Kidney capillary endothelial cell (primary cell): Measurements from ENCODE around the gene MAD1L1.
"Not testable (repeated sequence)": the region's sequence is repeated elsewhere in the genome, so short reads cannot be mapped to it uniquely, and the experiment has no call there.

Source experiments
- DNase-seq: peaks from one replicate; pipeline ENCODE4 v3.0.0-alpha.2; 2018; ENCODE audit warnings: low spot score

The MAD1L1 gene

GRCh38 chr7:2062648-2063047 is 170.1 kb downstream of the MAD1L1 start:
- DNase-seq, result no peak

DNA sequence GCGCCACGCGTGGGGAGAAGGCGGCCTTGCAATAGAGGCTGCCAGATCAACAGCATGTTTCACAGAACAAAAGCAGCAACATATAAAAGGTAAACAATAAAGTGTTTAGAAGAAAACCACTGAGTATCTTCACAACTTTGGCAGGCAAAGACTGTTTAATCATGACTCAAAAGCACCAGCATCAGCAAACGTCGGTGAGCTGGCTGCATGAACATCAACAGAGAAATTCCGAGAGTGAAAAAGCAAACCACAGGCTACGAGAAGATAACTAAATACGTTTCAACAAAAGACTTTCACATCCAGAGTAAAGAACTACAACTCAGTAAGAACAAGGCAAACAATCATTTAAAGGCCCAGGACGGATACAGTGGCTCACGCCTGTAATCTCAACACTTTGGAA is 172.0 kb downstream of the MAD1L1 start:
- no peak for DNase-seq

GRCh38 chr7:2059964-2060700 is 172.6 kb downstream of the MAD1L1 start:
- no peak for DNase-seq

DNA sequence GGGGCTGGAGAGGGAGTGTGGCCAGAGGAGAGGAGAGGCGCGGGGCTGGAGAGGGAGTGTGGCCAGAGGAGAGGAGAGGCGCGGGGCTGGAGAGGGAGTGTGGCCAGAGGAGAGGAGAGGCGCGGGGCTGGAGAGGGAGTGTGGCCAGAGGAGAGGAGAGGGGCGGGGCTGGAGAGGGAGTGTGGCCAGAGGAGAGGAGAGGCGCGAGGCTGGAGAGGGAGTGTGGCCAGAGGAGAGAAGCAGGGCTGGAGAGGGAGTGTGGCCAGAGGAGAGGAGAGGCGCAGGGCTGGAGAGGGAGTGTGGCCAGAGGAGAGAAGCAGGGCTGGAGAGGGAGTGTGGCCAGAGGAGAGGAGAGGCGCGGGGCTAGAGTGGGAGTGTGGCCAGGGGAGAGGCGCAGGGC is 174.5 kb downstream of the MAD1L1 start:
- not testable (repeated sequence) for DNase-seq

GRCh38 chr7:2055956-2056355 is 176.8 kb downstream of the MAD1L1 start:
- DNase-seq, result no peak

DNA sequence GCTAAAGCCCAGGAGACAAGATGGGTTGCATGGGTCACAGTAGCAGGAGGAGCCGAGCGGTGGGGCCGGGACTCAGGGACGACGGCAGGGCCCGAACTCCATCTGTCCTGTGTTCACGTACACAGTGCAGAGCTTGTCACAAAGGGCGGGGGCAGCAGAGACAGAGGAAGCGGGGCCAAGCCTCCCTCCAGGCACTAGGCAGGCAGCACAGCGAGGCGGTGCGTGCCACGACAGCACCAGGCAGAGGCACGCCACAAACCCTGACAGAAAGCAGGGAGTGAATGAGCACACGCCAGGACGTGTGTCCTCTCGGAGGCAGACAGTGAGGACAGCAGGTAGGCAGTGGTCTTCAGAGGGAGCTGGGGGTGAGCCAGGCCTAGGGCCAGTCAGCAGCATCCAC is 177.8 kb downstream of the MAD1L1 start:
- no peak for DNase-seq

DNA sequence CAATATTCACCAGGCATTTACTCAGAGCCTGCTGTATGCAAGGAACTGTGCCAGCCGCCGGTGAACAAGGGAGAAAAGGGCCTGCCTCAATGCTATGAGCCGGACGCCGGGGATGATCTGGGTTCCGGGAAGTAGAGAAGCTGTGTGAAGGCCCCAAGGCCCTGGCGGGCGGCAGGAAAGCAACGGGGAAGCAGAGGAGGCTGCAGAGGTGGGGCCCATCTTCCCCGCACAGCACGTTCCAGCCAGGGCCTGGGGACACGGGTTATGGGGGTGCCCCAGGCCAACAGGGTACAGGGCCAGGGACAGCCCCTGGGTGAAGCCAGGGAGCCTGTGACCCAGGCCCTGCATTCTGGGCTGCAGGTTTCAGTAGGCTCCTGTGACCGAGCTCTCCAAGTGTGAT is 179.3 kb downstream of the MAD1L1 start:
- no peak for DNase-seq

- no peak for DNase-seq
These were observed 180.1 kb downstream of the MAD1L1 start for GRCh38 chr7:2052657-2053048.

GRCh38 chr7:2051707-2052656 is 180.8 kb downstream of the MAD1L1 start:
- DNase-seq, result no peak

GRCh38 chr7:2050511-2050866 is 182.3 kb downstream of the MAD1L1 start:
- no peak for DNase-seq

DNA sequence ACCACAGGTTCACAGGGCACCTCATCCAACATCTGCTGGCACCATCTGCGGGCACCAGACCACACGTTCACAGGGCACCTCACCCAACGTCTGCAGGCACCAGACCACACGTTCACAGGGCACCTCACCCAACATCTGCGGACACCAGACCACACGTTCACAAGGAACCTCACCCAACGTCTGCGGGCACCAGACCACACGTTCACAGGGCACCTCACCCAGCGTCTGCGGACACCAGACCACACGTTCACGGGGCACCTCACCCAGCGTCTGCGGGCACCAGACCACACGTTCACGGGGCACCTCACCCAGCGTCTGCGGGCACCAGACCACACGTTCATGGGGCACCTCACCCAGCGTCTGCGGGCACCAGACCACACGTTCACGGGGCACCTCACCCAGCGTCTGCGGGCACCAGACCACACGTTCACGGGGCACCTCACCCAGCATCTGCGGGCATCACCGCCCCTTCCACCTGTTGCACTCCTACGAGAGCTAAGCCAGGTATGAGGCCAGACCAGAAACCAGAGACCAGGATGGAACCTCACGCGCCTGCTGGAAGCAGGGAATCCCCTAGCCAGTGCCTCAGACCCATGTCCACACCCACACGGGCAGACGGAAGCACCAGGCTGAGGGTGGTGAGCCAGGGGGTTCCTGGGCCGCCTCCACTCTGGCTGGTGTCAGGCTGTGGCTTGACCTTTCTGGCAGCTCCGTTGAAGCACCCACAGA is 182.8 kb downstream of the MAD1L1 start:
- no peak for DNase-seq

GRCh38 chr7:2049111-2049781 is 183.5 kb downstream of the MAD1L1 start:
- no peak for DNase-seq

DNA sequence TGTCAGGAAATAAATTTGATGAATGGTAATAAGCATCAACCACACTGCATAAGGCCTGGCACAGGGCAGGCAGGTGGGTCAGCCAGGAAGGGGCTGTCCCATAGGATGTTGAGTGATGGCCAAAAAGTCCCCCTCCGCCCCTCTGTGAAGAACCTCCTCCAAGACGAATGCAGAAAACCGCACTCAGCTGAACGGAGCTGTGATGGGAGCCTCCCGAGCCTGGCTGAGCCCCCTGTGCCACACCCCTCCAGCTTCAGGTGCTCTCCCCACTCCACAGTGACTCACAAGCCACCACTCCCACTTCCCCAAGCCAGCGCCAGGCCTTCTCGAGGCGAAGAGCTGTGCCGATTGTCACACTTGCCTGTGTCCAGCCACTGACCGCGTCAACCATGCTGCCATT is 184.2 kb downstream of the MAD1L1 start:
- no peak for DNase-seq

DNA sequence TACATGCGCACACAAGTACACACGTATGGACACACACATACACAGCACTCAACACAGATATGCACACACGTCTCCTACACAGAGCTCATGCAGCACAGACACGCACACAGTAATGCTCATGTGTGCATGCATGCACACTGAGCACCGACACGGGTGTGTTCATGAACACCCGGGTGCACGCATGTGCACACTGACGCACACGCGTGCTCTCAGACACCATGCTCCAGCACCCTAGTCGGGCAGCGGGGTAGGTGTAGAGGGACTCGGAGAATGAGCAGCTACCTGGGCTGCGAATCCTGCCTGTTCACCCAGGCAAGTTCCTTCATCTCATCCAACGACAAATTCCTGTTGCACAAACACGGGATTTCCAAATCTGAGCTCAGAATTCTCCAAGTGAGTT is 184.7 kb downstream of the MAD1L1 start:
- no peak for DNase-seq

DNA sequence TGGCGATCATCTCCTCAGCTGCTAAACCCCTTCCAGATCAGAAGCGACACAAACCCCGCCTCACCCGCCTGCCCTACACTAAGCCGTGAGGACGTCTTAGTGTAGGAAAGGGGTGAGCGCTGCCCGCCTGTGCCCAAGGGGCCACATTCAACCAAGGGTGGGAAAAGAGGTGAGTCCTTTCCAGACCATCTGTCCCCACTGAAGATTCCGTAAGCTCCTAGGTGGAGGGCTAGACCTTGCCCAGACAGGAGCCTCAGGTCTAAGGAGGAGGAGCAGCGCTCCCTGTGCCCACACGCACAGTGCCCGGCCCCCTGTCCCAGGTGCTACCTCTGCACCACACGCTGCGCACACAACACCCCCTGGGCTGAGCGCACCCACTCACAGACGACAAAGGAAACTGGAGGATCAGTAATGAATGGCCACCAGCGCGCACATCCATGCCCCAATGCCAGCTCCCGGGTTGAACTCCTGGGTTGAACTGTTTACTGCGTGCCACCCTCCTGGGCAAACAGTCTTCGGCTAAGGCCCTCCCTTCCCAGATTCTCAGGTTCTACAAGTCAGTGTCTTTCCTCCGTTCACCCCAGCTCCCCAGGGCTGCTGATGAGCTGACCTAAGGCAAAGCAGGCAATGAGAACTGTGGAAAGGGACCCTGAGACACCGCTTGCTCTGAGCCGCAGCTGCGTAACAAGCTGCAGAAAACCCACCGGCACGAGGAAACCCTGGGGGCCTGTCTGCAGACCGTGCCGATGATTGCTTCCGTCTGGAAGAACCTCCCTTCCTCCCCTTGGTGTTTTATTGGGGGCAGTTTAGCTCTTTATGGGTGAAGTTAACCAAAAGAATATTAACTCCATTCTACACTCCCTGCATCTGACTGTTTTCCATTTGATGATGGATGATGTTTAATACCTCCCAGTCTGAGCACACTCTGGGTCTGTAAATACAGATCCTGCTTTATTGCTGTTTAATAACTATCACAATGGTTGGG is 185.9 kb downstream of the MAD1L1 start:
- no peak for DNase-seq

DNA sequence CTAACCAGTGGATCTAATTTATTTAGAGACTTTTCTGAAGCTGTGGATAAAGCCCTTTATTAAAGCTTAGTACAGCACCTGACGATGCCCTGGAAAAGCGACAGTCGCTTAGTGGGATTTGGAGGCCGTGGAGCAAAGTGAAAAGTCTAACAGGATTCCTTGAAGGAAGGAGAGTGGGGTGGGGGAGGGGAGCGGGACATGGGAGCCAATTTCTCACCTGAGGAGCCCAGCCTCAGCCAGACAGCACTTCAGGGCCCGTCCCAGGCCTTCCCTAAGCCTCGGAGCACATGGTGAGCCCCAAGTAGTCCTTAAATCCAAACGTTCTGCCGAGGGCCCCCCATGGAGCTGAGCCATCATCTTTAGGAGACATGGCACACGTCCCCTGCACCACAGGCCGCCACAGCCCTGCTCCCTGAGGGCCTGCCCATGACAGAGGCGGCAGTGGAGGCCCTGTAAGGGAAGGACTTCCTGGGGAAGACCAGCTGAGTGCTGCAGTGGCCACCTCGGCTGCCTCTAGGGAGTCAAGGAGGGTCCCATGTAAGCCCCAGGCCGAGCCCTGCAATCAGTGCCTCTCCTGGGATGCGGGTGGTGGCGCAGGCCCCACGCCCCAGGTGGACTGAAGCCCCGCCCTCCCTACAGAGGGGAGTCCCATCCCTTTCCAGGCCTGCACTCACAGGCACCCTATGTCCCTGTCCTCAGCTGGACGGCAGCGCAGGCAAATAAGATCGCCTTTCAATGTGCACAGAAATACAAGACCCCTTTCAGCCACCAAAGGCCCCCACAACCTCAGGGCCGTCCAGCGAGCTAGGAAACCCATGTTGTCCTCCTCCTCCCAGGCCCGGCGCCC is 187.0 kb downstream of the MAD1L1 start:
- no peak for DNase-seq

DNA sequence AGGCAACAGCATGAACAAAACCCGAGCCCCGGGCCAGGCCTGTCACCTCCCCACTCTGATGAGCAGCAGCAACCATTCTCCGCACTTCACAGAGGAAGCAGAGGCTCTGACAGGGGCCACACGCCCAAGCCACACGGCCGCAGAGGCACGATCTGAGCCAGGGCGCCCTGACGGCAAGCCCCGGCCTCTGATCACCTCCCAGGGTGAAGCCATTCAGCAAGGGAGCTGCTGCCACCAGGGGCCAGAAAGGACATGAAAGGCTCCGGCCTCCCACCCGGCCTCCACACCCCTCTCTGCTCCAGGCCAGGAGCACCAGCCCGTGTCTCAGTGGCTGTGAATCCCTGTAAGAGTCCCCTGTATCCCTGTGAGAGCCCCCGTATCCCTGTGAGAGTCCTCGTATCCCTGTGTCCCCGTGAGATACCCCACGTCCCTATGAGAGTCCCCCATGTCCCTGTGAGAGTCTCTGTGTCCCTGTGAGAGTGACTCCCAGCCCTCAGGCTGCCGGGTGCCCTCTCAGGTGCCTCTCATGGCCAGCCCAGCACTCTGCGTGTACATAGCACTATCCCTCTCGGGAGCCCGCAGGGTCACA is 187.8 kb downstream of the MAD1L1 start:
- no peak for DNase-seq

GRCh38 chr7:2044311-2044882 is 188.3 kb downstream of the MAD1L1 start:
- DNase-seq, result no peak
